OCI-LY3 (cell line): ENCODE data around the gene CAMK2D.

ENCODE experiments used
- H2AFZ ChIP-seq: fragments of 200-600, 300-600 bp; shearing (Covaris generic); 2 replicates; pipeline ENCODE4 v1.6.0; 2014; ENCODE audit warnings: antibody characterized with exemption, low read depth, low read length
- H3K27ac ChIP-seq: fragments of 200-600, 300-600 bp; sonication (generic); 2 replicates; pipeline ENCODE4 v1.5.1; 2014; ENCODE audit warnings: mild to moderate bottlenecking, low read length, moderate library complexity, mixed read lengths
- H3K27me3 ChIP-seq: fragments of 200-600, 300-600 bp; sonication (generic); 2 replicates; pipeline ENCODE4 v1.6.1; 2014; ENCODE audit warnings: low read depth, low read length, mixed read lengths
- H3K36me3 ChIP-seq: fragments of 200-600, 300-600 bp; sonication (generic); replicated peaks from 2 replicates; pipeline ENCODE3; 2014; ENCODE audit warnings: low read depth, low read length, mixed read lengths
- H3K4me1 ChIP-seq: fragments of 300-600, 200-600 bp; sonication (generic); 2 replicates; pipeline ENCODE4 v1.6.1; 2014; ENCODE audit warnings: low read length, mixed read lengths
- H3K4me2 ChIP-seq: fragments of 200-600, 300-600 bp; sonication (generic); 2 replicates; pipeline ENCODE4 v1.6.1; 2014; ENCODE audit warnings: low read length, mixed read lengths
- H3K4me3 ChIP-seq: fragments of 300-600, 200-600 bp; sonication (generic); 2 replicates; pipeline ENCODE4 v1.5.1; 2014; ENCODE audit warnings: antibody characterized with exemption, mild to moderate bottlenecking, low read length, moderate library complexity
- H3K79me2 ChIP-seq: fragments of 300-600, 200-600 bp; shearing (Covaris generic); 2 replicates; pipeline ENCODE4 v1.6.1; 2014; ENCODE audit warnings: mild to moderate bottlenecking, low read length, mixed read lengths
- H3K9ac ChIP-seq: fragments of 300-600, 200-600 bp; shearing (Covaris generic); 2 replicates; pipeline ENCODE4 v1.6.0; 2014; ENCODE audit warnings: mild to moderate bottlenecking, low read length, moderate library complexity
- H3K9me3 ChIP-seq: fragments of 200-600, 300-600 bp; shearing (Covaris generic); 2 replicates; pipeline ENCODE4 v1.6.1; 2014; ENCODE audit warnings: low read length, mixed read lengths; ENCODE audit not compliant: insufficient read depth
- H4K20me1 ChIP-seq: fragments of 200-600, 300-600 bp; sonication (generic); 2 replicates; pipeline ENCODE4 v1.6.1; 2016; ENCODE audit warnings: low read length, mixed read lengths; ENCODE audit not compliant: insufficient read depth
- EZH2phosphoT487 ChIP-seq: fragments of 200-600 bp; shearing (Covaris generic); IDR thresholded peaks from 2 replicates; pipeline ENCODE4 v1.6.1; 2018; ENCODE audit warnings: antibody characterized with exemption, mixed run types, low read depth
- TF ChIP-seq, protein P1 (sequence below): fragments of 200-600, 300-600 bp; sonication (generic); IDR thresholded peaks from 2 replicates; pipeline ENCODE4 v1.5.1; 2014; ENCODE audit warnings: antibody characterized with exemption, low read length, low read depth

The CAMK2D gene

DNA sequence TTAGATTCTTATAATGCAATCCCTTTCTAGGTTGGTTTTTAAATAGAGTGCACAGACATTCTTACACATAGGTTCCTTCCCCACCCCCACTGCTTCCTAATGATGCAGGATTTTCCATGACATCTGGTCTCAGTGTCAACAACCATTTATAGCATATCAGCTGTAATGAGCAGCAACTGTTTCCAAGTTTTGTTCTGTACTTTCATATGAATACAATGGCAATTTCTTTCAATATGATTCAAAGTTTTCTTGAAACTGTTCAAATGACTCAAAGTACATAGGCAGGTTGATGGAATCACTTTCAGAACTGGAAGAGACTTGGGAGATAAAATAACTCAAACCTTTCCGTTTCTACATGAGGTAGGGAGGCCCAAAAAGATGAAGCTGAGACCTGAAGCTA lies 220.7 kb downstream of the CAMK2D start:
- no peak for TF ChIP-seq EZH2phosphoT487
- TF ChIP-seq, protein P1, sequence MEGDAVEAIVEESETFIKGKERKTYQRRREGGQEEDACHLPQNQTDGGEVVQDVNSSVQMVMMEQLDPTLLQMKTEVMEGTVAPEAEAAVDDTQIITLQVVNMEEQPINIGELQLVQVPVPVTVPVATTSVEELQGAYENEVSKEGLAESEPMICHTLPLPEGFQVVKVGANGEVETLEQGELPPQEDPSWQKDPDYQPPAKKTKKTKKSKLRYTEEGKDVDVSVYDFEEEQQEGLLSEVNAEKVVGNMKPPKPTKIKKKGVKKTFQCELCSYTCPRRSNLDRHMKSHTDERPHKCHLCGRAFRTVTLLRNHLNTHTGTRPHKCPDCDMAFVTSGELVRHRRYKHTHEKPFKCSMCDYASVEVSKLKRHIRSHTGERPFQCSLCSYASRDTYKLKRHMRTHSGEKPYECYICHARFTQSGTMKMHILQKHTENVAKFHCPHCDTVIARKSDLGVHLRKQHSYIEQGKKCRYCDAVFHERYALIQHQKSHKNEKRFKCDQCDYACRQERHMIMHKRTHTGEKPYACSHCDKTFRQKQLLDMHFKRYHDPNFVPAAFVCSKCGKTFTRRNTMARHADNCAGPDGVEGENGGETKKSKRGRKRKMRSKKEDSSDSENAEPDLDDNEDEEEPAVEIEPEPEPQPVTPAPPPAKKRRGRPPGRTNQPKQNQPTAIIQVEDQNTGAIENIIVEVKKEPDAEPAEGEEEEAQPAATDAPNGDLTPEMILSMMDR, result no peak
- Histone ChIP-seq H3K4me2 (no peak overlapping the region), H2AFZ (no peak overlapping the region), H3K9me3 (no peaks in the 10 kb centered on the region), H3K27me3 (no peaks in the 10 kb centered on the region), H4K20me1 (no peaks in the 10 kb centered on the region), H3K36me3 (no peaks in the 10 kb centered on the region), H3K79me2 (no peaks in the 10 kb centered on the region), H3K4me3 (no peak overlapping the region), H3K4me1 (peaks cover 8% of the 10 kb centered on the region), H3K9ac (no peak overlapping the region), H3K27ac (no peak overlapping the region)

- H3K4me2 ChIP-seq, result 0 out of 2 replicates have a peak overlapping the region, but pooled peaks have one; percentile 2
- H3K27ac ChIP-seq, result no peak overlapping the region
- H3K4me3 ChIP-seq, result no peak overlapping the region
- H3K27me3 ChIP-seq, result no peaks in the 10 kb centered on the region
- H3K4me1 ChIP-seq, result peaks cover 8% of the 10 kb centered on the region
- no peaks in the 10 kb centered on the region for H3K36me3 ChIP-seq
- no peaks in the 10 kb centered on the region for H4K20me1 ChIP-seq
- H2AFZ ChIP-seq, result no peak overlapping the region
- no peak for TF ChIP-seq EZH2phosphoT487
- TF ChIP-seq, protein P1, result no peak
- no peak overlapping the region for H3K9ac ChIP-seq
- no peaks in the 10 kb centered on the region for H3K9me3 ChIP-seq
- no peaks in the 10 kb centered on the region for H3K79me2 ChIP-seq
These were observed 222.1 kb downstream of the CAMK2D start for GRCh38 chr4:113539408-113539807.

- H3K4me3 ChIP-seq, result no peak overlapping the region
- H3K27me3 ChIP-seq, result no peaks in the 10 kb centered on the region
- H3K4me1 ChIP-seq, result peaks cover 8% of the 10 kb centered on the region
- TF ChIP-seq, protein P1, result no peak
- TF ChIP-seq EZH2phosphoT487, result no peak
- no peak overlapping the region for H3K9ac ChIP-seq
- H3K4me2 ChIP-seq, result no peak overlapping the region
- no peaks in the 10 kb centered on the region for H3K79me2 ChIP-seq
- H2AFZ ChIP-seq, result no peak overlapping the region
- H4K20me1 ChIP-seq, result no peaks in the 10 kb centered on the region
- H3K9me3 ChIP-seq, result no peaks in the 10 kb centered on the region
- no peak overlapping the region for H3K27ac ChIP-seq
- no peaks in the 10 kb centered on the region for H3K36me3 ChIP-seq
These were observed 223.9 kb downstream of the CAMK2D start for GRCh38 chr4:113537628-113538027.

GRCh38 chr4:113537203-113537602 lies 224.3 kb downstream of the CAMK2D start:
- Histone ChIP-seq H3K27me3 (no peaks in the 10 kb centered on the region), H2AFZ (no peak overlapping the region), H3K4me3 (no peak overlapping the region), H3K27ac (no peak overlapping the region), H3K36me3 (no peaks in the 10 kb centered on the region), H3K79me2 (no peaks in the 10 kb centered on the region), H3K4me2 (no peak overlapping the region), H4K20me1 (no peaks in the 10 kb centered on the region), H3K9me3 (no peaks in the 10 kb centered on the region), H3K4me1 (peaks cover 8% of the 10 kb centered on the region), H3K9ac (no peak overlapping the region)
- TF ChIP-seq EZH2phosphoT487, result no peak
- TF ChIP-seq, protein P1, result no peak
